Measurements from ENCODE around the gene GPR108. TPM values are rescaled to one million over a fixed set of nuclear protein-coding genes. Genes with fewer than 3 reads are reported as not detected.
A peak's percentile ranks its signal among the peaks of the same experiment; 100 is the strongest.

Gene GPR108
- total and polyA plus RNA-seq, 2 of the 13 experiments (the other 11 are each of a cell fraction or from before 2014, with no cell fraction given) = 36.4 to 63.0 TPM

GRCh38 chr19:6707658-6708018, 29.7 kb downstream of the GPR108 start (continued):
- TF ChIP-seq ZNF235 (CRISPR knock-in tag; IDR thresholded peaks at IDR 0.05; ENCODE audit: borderline replicate concordance) (no peak), PLRG1 (conservative IDR thresholded peaks at IDR 0.05) (no peak), ZNF549 (CRISPR knock-in tag; IDR thresholded peaks at IDR 0.05) (no peak), AHDC1 (CRISPR knock-in tag; IDR thresholded peaks at IDR 0.05; ENCODE audit: borderline replicate concordance) (no peak), TCF7 (IDR thresholded peaks at IDR 0.05; ENCODE audit: low read depth) (no peak), CREM (IDR thresholded peaks at IDR 0.05) (no peak), CREM (CRISPR knock-in tag; IDR thresholded peaks at IDR 0.05) (no peak), ATRX (CRISPR knock-in tag; IDR thresholded peaks at IDR 0.05; ENCODE audit: borderline replicate concordance) (no peak), ZNF772 (CRISPR knock-in tag; IDR thresholded peaks at IDR 0.05) (no peak), ATF2 (CRISPR knock-in tag; IDR thresholded peaks at IDR 0.05) (no peak), HNRNPL (IDR thresholded peaks at IDR 0.05; ENCODE audit: low read depth, low read length) (0 out of 2 replicates have a peak, but pooled peaks have one; percentile 21), ZNF672 (CRISPR knock-in tag; IDR thresholded peaks at IDR 0.05) (no peak), POLR2G (IDR thresholded peaks at IDR 0.05; ENCODE audit: low read depth, low read length) (peak; percentile 51; the same call in 1 of the 2 replicates), MATR3 (CRISPR knock-in tag; IDR thresholded peaks at IDR 0.05) (no peak), ADNP (CRISPR knock-in tag; IDR thresholded peaks at IDR 0.05) (no peak), SP1 (IDR thresholded peaks at IDR 0.05) (no peak), SP1 (CRISPR knock-in tag; IDR thresholded peaks at IDR 0.05) (no peak)
- TF ChIP-seq, protein P1, sequence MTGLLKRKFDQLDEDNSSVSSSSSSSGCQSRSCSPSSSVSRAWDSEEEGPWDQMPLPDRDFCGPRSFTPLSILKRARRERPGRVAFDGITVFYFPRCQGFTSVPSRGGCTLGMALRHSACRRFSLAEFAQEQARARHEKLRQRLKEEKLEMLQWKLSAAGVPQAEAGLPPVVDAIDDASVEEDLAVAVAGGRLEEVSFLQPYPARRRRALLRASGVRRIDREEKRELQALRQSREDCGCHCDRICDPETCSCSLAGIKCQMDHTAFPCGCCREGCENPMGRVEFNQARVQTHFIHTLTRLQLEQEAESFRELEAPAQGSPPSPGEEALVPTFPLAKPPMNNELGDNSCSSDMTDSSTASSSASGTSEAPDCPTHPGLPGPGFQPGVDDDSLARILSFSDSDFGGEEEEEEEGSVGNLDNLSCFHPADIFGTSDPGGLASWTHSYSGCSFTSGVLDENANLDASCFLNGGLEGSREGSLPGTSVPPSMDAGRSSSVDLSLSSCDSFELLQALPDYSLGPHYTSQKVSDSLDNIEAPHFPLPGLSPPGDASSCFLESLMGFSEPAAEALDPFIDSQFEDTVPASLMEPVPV (CRISPR knock-in tag; IDR thresholded peaks at IDR 0.05) = no peak
- TF ChIP-seq, protein P2, sequence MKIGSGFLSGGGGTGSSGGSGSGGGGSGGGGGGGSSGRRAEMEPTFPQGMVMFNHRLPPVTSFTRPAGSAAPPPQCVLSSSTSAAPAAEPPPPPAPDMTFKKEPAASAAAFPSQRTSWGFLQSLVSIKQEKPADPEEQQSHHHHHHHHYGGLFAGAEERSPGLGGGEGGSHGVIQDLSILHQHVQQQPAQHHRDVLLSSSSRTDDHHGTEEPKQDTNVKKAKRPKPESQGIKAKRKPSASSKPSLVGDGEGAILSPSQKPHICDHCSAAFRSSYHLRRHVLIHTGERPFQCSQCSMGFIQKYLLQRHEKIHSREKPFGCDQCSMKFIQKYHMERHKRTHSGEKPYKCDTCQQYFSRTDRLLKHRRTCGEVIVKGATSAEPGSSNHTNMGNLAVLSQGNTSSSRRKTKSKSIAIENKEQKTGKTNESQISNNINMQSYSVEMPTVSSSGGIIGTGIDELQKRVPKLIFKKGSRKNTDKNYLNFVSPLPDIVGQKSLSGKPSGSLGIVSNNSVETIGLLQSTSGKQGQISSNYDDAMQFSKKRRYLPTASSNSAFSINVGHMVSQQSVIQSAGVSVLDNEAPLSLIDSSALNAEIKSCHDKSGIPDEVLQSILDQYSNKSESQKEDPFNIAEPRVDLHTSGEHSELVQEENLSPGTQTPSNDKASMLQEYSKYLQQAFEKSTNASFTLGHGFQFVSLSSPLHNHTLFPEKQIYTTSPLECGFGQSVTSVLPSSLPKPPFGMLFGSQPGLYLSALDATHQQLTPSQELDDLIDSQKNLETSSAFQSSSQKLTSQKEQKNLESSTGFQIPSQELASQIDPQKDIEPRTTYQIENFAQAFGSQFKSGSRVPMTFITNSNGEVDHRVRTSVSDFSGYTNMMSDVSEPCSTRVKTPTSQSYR (CRISPR knock-in tag; IDR thresholded peaks at IDR 0.05; ENCODE audit: borderline replicate concordance) = no peak
- TF ChIP-seq, protein P3, sequence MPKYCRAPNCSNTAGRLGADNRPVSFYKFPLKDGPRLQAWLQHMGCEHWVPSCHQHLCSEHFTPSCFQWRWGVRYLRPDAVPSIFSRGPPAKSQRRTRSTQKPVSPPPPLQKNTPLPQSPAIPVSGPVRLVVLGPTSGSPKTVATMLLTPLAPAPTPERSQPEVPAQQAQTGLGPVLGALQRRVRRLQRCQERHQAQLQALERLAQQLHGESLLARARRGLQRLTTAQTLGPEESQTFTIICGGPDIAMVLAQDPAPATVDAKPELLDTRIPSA (CRISPR knock-in tag; IDR thresholded peaks at IDR 0.05; ENCODE audit: borderline replicate concordance) = no peak
